ENCODE data around the gene IL20RA. TPM values are rescaled to one million over a fixed set of nuclear protein-coding genes. Genes with fewer than 3 reads are reported as not detected.
"Not testable (repeated sequence)": the region's sequence is repeated elsewhere in the genome, so short reads cannot be mapped to it uniquely, and the experiment has no call there.

IL20RA gene
- total RNA-seq, 2 experiments from 2014 or later, result not detected

DNA sequence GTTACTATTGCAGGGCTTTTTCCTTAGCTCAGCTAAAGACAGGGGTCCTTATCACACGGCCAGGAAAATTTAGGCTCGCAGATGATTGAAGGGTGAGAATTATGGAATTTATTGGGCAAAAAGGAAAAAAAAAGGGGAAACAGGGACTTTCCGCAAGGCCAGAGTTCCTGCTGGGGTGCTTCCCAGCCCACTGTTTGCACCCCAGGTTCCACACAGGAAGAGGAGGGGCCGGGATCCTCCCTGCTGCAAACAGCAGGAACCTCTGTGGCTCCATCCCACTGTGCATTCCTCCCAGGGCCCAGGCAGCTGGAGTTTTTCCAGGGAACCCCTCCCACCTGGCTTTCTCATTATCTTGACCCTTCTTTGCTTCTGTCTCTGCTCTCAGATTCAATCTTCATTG is 35.9 kb upstream of the IL20RA start:
- Mint-ChIP-seq H3K9me3 (no peaks in the 10 kb centered on the region), H3K27ac (no peak overlapping the region), H3K4me3 (no peak overlapping the region), H3K4me1 (ENCODE audit: low read depth) (no peaks in the 10 kb centered on the region), H3K27me3 (peaks cover 3% of the 10 kb centered on the region), H3K36me3 (ENCODE audit: low read depth) (no peaks in the 10 kb centered on the region)
- POLR2A ChIA-PET, result no interaction called here
- CTCF ChIA-PET, result interaction anchor here (1.1 kb wide), 1 partner anchor 14 kb away, joined by 3 read pairs; no protein-coding TSS in a partner anchor
- TF ChIP-seq, protein P1, sequence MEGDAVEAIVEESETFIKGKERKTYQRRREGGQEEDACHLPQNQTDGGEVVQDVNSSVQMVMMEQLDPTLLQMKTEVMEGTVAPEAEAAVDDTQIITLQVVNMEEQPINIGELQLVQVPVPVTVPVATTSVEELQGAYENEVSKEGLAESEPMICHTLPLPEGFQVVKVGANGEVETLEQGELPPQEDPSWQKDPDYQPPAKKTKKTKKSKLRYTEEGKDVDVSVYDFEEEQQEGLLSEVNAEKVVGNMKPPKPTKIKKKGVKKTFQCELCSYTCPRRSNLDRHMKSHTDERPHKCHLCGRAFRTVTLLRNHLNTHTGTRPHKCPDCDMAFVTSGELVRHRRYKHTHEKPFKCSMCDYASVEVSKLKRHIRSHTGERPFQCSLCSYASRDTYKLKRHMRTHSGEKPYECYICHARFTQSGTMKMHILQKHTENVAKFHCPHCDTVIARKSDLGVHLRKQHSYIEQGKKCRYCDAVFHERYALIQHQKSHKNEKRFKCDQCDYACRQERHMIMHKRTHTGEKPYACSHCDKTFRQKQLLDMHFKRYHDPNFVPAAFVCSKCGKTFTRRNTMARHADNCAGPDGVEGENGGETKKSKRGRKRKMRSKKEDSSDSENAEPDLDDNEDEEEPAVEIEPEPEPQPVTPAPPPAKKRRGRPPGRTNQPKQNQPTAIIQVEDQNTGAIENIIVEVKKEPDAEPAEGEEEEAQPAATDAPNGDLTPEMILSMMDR (IDR thresholded peaks at IDR 0.05), result no peak
- no peak for DNase-seq
- intact Hi-C loops (cut with micrococcal nuclease), result no loop called here
- no peak for ATAC-seq

DNA sequence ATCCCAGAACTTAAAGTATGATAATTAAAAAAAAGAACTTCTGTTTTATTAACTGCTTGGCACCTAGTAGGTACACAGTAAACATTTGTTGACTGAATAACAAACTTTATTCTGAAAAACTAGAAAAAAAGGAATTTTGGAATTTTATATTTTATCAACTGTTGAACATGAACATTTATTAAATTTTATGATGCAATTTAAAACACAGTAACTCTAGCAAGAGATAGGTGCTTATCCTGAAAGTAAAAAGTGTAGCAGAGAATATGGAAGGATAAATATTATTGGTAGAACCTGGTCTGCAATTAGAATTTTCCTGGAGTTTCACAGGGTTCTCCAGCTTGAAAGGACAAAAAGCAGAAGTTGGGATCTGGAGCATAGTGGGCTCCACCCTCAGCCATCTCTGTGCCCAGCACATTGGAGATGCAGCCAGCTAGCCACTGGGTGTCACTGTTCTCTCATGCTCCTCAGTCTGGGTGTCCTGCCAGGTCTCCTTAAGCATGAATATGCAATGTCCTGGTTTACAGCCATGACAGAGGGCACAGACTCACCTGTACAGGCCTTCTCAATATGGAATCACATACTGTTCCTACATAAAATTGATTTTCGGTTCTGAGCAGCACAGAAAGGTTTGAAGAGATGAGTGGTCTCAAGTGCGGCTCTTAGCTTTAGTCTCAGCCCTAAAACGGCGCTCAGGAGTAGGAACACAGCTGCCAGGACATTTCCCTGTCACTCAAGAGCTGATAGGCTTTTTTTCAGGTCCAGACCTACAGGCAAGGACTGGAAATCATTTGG is 31.7 kb upstream of the IL20RA start:
- ChIA-PET CTCF (interaction anchor here (0.6 to 2.4 kb wide), 28 partner anchors 9 to 550 kb away, joined by 3 to 14 read pairs (median 4); no protein-coding TSS in a partner anchor), POLR2A (no interaction called here)
- DNase-seq (peak; percentile 70), ATAC-seq (peak; percentile 90)
- Mint-ChIP-seq H3K27ac (no peak overlapping the region), H3K36me3 (ENCODE audit: low read depth) (no peaks in the 10 kb centered on the region), H3K4me3 (no peak overlapping the region), H3K27me3 (peaks cover 7% of the 10 kb centered on the region), H3K4me1 (ENCODE audit: low read depth) (no peaks in the 10 kb centered on the region), H3K9me3 (no peaks in the 10 kb centered on the region)
- intact Hi-C loops (cut with micrococcal nuclease), result no loop called here
- TF ChIP-seq, protein P1 (IDR thresholded peaks at IDR 0.05), result peak; percentile 64

DNA sequence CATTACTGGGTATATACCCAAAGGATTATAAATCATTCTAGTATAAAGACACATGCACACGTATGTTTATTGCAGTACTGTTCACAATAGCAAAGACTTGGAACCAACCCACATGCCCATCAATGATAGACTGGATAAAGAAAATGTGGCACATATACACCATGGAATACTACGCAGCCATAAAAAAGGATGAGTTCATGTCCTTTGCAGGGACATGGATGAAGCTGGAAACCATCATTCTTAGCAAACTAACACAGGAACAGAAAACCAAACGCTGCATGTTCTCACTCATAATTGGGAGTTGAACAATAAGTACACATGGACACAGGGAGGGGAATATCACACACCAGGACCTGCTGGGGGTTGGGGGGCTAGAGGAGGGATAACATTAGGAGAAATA is 31.0 kb upstream of the IL20RA start:
- H3K9me3 Mint-ChIP-seq; intact Hi-C loops (cut with micrococcal nuclease); H3K4me3 Mint-ChIP-seq; H3K27ac Mint-ChIP-seq; POLR2A ChIA-PET; DNase-seq; H3K4me1 Mint-ChIP-seq (ENCODE audit: low read depth); H3K36me3 Mint-ChIP-seq (ENCODE audit: low read depth); ATAC-seq: not testable (repeated sequence)
- CTCF ChIA-PET, result interaction anchor here (0.6 to 2.4 kb wide), 17 partner anchors 8 to 540 kb away, joined by 3 to 14 read pairs (median 4); no protein-coding TSS in a partner anchor
- H3K27me3 Mint-ChIP-seq, result peaks cover 12% of the 10 kb centered on the region

DNA sequence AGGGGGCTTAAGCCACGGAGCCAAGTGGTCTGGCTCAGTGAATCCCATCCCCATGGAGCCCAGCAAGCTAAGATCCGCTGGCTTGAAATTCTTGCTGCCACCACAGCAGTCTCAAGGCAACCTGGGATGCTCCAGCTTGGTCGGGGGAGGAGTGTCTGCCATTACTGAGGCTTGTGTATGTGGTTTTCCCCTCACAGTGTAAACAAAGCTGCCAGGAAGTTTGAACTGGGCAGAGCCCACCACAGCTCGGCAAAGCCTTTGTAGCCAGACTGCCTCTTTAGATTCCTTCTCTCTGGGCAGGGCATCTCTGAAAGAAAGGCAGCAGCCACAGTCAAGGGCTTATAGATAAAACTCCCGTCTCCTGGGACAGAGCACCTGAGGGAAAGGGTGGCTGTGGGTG is 25.5 kb upstream of the IL20RA start:
- Mint-ChIP-seq H3K27ac (no peak overlapping the region), H3K4me3 (no peak overlapping the region), H3K27me3 (peaks cover 24% of the 10 kb centered on the region), H3K36me3 (ENCODE audit: low read depth) (no peaks in the 10 kb centered on the region), H3K4me1 (ENCODE audit: low read depth) (no peaks in the 10 kb centered on the region), H3K9me3 (no peaks in the 10 kb centered on the region)
- DNase-seq, result no peak
- ChIA-PET POLR2A (no interaction called here), CTCF (interaction anchor here (1.8 kb wide), 1 partner anchor 24 kb away, joined by 6 read pairs; no protein-coding TSS in a partner anchor)
- intact Hi-C loops (cut with micrococcal nuclease), result no loop called here
- TF ChIP-seq, protein P1 (IDR thresholded peaks at IDR 0.05), result no peak
- no peak for ATAC-seq

DNA sequence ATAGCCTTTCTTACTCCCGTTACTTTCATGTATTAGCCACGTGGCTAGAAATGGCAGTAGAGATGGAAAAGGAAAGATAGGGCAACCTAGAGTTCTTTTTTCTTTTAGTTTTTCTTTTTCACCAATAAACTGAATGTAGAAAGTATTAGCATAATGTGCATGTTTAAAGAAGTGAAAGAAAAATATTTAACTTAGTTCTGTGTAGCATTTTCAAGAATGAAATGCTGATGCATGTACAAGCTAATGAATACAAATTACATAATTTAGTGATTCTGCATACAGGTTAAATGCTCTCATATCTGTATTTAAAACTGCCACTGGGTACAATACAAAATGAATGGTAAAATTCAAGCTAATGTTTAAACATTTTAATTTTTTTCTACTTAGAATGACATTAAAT is 22.6 kb upstream of the IL20RA start:
- POLR2A ChIA-PET, result interaction anchor here (0.7 kb wide), 1 partner anchor 196 kb away, joined by 3 read pairs; no protein-coding TSS in a partner anchor
- CTCF ChIA-PET, result interaction anchor here (1.0 to 1.6 kb wide), 3 partner anchors 9 to 247 kb away, joined by 3 to 7 read pairs (median 4); no protein-coding TSS in a partner anchor
- intact Hi-C loops (cut with micrococcal nuclease), result no loop called here

More for the DNA sequence above, 22.6 kb upstream of the IL20RA start:
- H3K36me3 Mint-ChIP-seq (ENCODE audit: low read depth), result no peaks in the 10 kb centered on the region
- no peak for DNase-seq
- no peaks in the 10 kb centered on the region for H3K4me1 Mint-ChIP-seq (ENCODE audit: low read depth)
- peaks cover 29% of the 10 kb centered on the region for H3K27me3 Mint-ChIP-seq
- TF ChIP-seq, protein P1 (IDR thresholded peaks at IDR 0.05), result no peak
- no peak overlapping the region for H3K4me3 Mint-ChIP-seq
- no peak overlapping the region for H3K27ac Mint-ChIP-seq
- no peaks in the 10 kb centered on the region for H3K9me3 Mint-ChIP-seq
- ATAC-seq, result no peak

Measured in activated CD8-positive, alpha-beta T cell treated with anti-CD3 and anti-CD28 coated beads for 36 hours (primary cell).